K562 (cell line): ENCODE measurements around the gene EEF1A2. TPM values are rescaled to one million over a fixed set of nuclear protein-coding genes. Genes with fewer than 3 reads are reported as not detected.

Experiments
- CC2D1A ChIP-seq: fragments of 450-650 bp; IDR thresholded peaks from 2 replicates; pipeline ENCODE4 v1.6.1; 2017; ENCODE audit warnings: mild to moderate bottlenecking
- EGR1 ChIP-seq: fragments of 450-650 bp; conservative IDR thresholded peaks from 2 replicates; pipeline ENCODE4 v1.6.1; 2017; ENCODE audit warnings: mild to moderate bottlenecking
- ILK ChIP-seq: fragments of 450-650 bp; IDR thresholded peaks from 2 replicates; pipeline ENCODE4 v1.6.1; 2016; ENCODE audit warnings: missing genetic modification characterization, low read depth, mild to moderate bottlenecking, missing compliant biosample characterization, moderate library complexity, borderline replicate concordance
- MED1 ChIP-seq: sonication (generic); formaldehyde crosslinking; IDR thresholded peaks from 2 replicates; pipeline ENCODE4 v1.8.1; 2023; ENCODE audit warnings: missing genetic modification reagents, borderline replicate concordance
- NFIX ChIP-seq: fragments of 250-450 bp; sonication (Bioruptor Pico); IDR thresholded peaks from 2 replicates; pipeline ENCODE4 v1.4.0; 2020; ENCODE audit warnings: low read depth, mild to moderate bottlenecking, moderate library complexity
- NR2C2 ChIP-seq, 2 experiments: fragments of 200-800 bp in 1 of 2; sonication (Bioruptor generic) in 1 of 2; sonication (generic) in 1 of 2; formaldehyde crosslinking in 1 of 2; IDR thresholded peaks; 2 replicates each; pipeline versions ENCODE4 v1.6.1 to v1.8.0; 2016 to 2022; ENCODE audit warnings: mild to moderate bottlenecking in 1 of 2, missing compliant biosample characterization in 1 of 2, missing genetic modification characterization in 1 of 2, missing genetic modification reagents in 1 of 2
- PTBP1 ChIP-seq: fragments of 200-400 bp; formaldehyde crosslinking; IDR thresholded peaks from 2 replicates; pipeline ENCODE4 v1.6.1; 2017; ENCODE audit warnings: low read depth, low read length
- RAD51 ChIP-seq: fragments of 450-650 bp; IDR thresholded peaks from 2 replicates; pipeline ENCODE4 v1.7.1; 2016; ENCODE audit warnings: low read depth, mild to moderate bottlenecking, borderline replicate concordance
- RBM15 ChIP-seq: fragments of 200-400 bp; formaldehyde crosslinking; IDR thresholded peaks from 2 replicates; pipeline ENCODE4 v1.6.1; 2018; ENCODE audit warnings: mild to moderate bottlenecking, low read length, moderate library complexity; ENCODE audit not compliant: insufficient read depth
- RBM22 ChIP-seq: fragments of 200-400 bp; formaldehyde crosslinking; IDR thresholded peaks from 2 replicates; pipeline ENCODE4 v1.6.1; 2018; ENCODE audit warnings: low read length, low read depth; ENCODE audit not compliant: poor library complexity, severe bottlenecking
- SMARCC2 ChIP-seq: fragments of 450-650 bp; IDR thresholded peaks from 2 replicates; pipeline ENCODE4 v1.6.1; 2017; ENCODE audit warnings: antibody characterized with exemption, moderate library complexity, mild to moderate bottlenecking, low read depth
- SNIP1 ChIP-seq: fragments of 450-650 bp; IDR thresholded peaks from 2 replicates; pipeline ENCODE4 v1.7.1; 2017; ENCODE audit warnings: low read depth, mild to moderate bottlenecking
- YY1 ChIP-seq, 3 experiments: IDR thresholded peaks; 2 replicates each; pipeline ENCODE4 v1.6.1; 2011; ENCODE audit warnings: low read length in 2 of 3, mild to moderate bottlenecking in 2 of 3, moderate library complexity in 2 of 3, borderline replicate concordance in 1 of 3, control low read depth in 1 of 3, low read depth in 1 of 3; ENCODE audit not compliant: insufficient read depth in 3 of 3, insufficient replicate concordance in 2 of 3, control insufficient read depth in 1 of 3, insufficient read length in 1 of 3; ENCODE audit errors: extremely low read depth in 1 of 3
- ZFP1 ChIP-seq: fragments of 450-650 bp; formaldehyde crosslinking; IDR thresholded peaks from 2 replicates; pipeline ENCODE4 v1.4.0; 2020; ENCODE audit warnings: mild to moderate bottlenecking, mixed read lengths
- ZFPM2 ChIP-seq: fragments of 250-450 bp; sonication (Bioruptor Pico); IDR thresholded peaks from 2 replicates; pipeline ENCODE4 v1.5.1; 2022; ENCODE audit warnings: mild to moderate bottlenecking
- polyA plus RNA-seq, 8 experiments: library from polyadenylated mRNA; depleted of rRNA in 4 of 8; stranded (reverse) in 5 of 8; unstranded in 3 of 8; fragments of >200 nt; fragmentation: Nextera tagmentation in 2 of 8; fragmentation: Illumina TruSeq in 1 of 8; extraction: Ambion mirVana in 2 of 8; extraction: Trizol in 1 of 8; gene quantifications; 2 replicates each; pipeline versions ENCODE4 v1.2.1 to v1.2.3, GENCODE V29; 2011 to 2014; ENCODE audit warnings: inconsistent platforms in 1 of 8, missing spikeins in 1 of 8
- total RNA-seq, 7 experiments: library from RNA; depleted of rRNA in 6 of 7; stranded (reverse); fragments of >200 nt in 6 of 7; fragmentation: Illumina TruSeq in 2 of 7; extraction: Trizol in 2 of 7; gene quantifications; 2 replicates each; pipeline versions ENCODE4 v1.2.1 to v1.2.3, GENCODE V29; 2011 to 2021; ENCODE audit warnings: low replicate concordance in 1 of 7
- TF ChIP-seq, protein P1 (sequence below): fragments of 250-450 bp; sonication (Bioruptor Pico); IDR thresholded peaks from 2 replicates; pipeline ENCODE4 v1.4.0; 2020
- TF ChIP-seq, protein P2 (sequence below): fragments of 450-650 bp; formaldehyde crosslinking; IDR thresholded peaks from 2 replicates; pipeline ENCODE4 v1.4.0; 2020; ENCODE audit warnings: mild to moderate bottlenecking, moderate library complexity

EEF1A2 gene
- total and polyA plus RNA-seq, 9 of the 15 experiments (the other 6 are each of a cell fraction or from before 2014, with no cell fraction given): 0.04 to 29.6 (median 11.5) TPM

DNA sequence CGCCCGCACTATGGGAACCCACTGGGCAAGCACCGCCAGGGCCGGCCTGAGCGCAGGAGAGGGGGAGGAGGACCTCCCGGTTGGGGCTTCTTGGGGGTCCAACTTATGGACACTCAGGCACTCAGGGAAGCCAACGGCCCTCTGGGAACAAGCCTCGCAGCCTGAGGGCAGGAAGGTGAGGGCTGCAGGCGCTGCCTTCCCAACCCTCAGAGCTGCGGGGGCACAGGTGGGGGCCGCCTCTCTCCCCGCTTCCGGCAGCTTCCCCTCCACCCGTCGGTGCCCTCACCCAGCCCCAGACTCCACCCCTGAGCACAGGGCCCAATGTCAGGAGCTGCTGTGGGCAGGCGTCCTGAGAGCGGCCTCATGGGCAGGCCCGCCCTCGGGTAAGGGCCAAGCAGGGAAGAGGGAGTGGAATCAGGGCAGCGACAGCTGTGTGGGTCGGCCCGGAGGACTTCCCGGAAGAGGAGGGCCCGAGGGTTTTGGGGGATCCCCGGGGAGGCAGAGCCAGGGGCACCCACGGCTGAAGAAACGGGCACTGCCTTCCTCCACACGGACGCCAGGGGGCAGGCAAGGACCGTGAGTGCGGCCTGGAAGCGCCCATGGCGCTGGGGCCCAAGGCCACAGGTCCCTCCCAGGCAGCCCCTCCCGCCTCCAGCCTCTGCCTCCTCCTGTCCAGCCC is 38.8 kb upstream of the EEF1A2 start (continued):
- TF ChIP-seq, protein P1, sequence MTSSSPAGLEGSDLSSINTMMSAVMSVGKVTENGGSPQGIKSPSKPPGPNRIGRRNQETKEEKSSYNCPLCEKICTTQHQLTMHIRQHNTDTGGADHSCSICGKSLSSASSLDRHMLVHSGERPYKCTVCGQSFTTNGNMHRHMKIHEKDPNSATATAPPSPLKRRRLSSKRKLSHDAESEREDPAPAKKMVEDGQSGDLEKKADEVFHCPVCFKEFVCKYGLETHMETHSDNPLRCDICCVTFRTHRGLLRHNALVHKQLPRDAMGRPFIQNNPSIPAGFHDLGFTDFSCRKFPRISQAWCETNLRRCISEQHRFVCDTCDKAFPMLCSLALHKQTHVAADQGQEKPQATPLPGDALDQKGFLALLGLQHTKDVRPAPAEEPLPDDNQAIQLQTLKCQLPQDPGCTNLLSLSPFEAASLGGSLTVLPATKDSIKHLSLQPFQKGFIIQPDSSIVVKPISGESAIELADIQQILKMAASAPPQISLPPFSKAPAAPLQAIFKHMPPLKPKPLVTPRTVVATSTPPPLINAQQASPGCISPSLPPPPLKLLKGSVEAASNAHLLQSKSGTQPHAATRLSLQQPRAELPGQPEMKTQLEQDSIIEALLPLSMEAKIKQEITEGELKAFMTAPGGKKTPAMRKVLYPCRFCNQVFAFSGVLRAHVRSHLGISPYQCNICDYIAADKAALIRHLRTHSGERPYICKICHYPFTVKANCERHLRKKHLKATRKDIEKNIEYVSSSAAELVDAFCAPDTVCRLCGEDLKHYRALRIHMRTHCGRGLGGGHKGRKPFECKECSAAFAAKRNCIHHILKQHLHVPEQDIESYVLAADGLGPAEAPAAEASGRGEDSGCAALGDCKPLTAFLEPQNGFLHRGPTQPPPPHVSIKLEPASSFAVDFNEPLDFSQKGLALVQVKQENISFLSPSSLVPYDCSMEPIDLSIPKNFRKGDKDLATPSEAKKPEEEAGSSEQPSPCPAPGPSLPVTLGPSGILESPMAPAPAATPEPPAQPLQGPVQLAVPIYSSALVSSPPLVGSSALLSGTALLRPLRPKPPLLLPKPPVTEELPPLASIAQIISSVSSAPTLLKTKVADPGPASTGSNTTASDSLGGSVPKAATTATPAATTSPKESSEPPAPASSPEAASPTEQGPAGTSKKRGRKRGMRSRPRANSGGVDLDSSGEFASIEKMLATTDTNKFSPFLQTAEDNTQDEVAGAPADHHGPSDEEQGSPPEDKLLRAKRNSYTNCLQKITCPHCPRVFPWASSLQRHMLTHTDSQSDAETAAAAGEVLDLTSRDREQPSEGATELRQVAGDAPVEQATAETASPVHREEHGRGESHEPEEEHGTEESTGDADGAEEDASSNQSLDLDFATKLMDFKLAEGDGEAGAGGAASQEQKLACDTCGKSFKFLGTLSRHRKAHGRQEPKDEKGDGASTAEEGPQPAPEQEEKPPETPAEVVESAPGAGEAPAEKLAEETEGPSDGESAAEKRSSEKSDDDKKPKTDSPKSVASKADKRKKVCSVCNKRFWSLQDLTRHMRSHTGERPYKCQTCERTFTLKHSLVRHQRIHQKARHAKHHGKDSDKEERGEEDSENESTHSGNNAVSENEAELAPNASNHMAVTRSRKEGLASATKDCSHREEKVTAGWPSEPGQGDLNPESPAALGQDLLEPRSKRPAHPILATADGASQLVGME (CRISPR knock-in tag): no peak
- TF ChIP-seq NR2C2 (CRISPR knock-in tag; IDR thresholded peaks at IDR 0.05): no peak
- peak; percentile 25; the same call in 1 of the 2 replicates for TF ChIP-seq NR2C2 (tag; IDR thresholded peaks at IDR 0.05)
- TF ChIP-seq RBM22: no peak
- TF ChIP-seq NFIX (CRISPR knock-in tag): no peak
- TF ChIP-seq PTBP1: no peak
- no peak for TF ChIP-seq ILK (tag)
- TF ChIP-seq, protein P2, sequence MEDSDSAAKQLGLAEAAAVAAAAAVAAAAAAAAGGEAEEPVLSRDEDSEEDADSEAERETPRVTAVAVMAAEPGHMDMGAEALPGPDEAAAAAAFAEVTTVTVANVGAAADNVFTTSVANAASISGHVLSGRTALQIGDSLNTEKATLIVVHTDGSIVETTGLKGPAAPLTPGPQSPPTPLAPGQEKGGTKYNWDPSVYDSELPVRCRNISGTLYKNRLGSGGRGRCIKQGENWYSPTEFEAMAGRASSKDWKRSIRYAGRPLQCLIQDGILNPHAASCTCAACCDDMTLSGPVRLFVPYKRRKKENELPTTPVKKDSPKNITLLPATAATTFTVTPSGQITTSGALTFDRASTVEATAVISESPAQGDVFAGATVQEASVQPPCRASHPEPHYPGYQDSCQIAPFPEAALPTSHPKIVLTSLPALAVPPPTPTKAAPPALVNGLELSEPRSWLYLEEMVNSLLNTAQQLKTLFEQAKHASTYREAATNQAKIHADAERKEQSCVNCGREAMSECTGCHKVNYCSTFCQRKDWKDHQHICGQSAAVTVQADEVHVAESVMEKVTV (CRISPR knock-in tag): peak; percentile 87
- no peak for TF ChIP-seq ZFPM2 (CRISPR knock-in tag)
- TF ChIP-seq SNIP1: no peak
- TF ChIP-seq ZFP1: no peak
- no peak for TF ChIP-seq RBM15
- TF ChIP-seq EGR1: no peak; the same call in 1 of the 2 replicates
- TF ChIP-seq RAD51: no peak
- TF ChIP-seq SMARCC2: no peak
- TF ChIP-seq MED1: no peak
- TF ChIP-seq CC2D1A: peak; percentile 79
- peak; percentile 27 to 82 (median 79) for TF ChIP-seq YY1 (IDR thresholded peaks at IDR 0.05; ENCODE audit: borderline replicate concordance in 1 of 3, control insufficient read depth in 1 of 3, extremely low read depth in 1 of 3, insufficient read depth in 3 of 3, insufficient read length in 1 of 3, insufficient replicate concordance in 2 of 3, low read depth in 1 of 3, low read length in 2 of 3)
